NCI-H82 treated with DMSO at 0.1 percent for 48 hours (cell line): ENCODE data around the gene HTRA3.

Experiments used
- DNase-seq: peaks from one replicate; lab custom pipeline; 2025; ENCODE audit not compliant: unreplicated experiment; lab: John Stamatoyannopoulos, UW

Gene HTRA3

GRCh38 chr4:8322794-8323704 lies 53.5 kb downstream of the HTRA3 start:
- no peak for DNase-seq

- DNase-seq: no peak
Observed at GRCh38 chr4:8323947-8324555, 54.5 kb downstream of the HTRA3 start.

DNA sequence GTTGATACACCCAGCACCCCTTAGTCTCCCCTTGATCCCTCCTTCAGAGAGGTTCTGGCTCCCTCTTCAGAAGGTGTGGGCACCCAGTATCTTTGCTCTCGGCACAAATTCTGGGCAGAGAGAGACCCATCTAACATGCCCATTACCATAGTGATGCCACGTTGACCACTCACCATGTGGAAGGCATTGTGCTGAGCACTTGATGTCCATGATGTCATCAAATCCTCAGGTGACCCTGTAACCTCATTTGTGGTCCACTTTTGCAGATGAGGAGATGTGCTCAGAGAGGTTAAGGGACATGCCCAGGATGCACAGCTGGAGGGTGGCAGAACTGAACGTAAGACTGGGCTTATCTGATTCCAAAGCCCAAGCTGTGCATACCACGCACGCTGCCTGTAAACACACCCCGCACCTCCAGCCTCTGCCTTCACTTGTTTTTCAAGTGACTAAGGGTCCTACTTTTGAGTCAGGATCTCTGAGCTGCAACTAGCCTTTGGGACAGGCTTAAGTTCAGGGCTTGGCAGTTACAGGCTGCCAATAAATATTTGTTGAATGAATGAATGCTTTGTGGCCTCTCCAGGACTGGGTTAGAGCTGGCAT lies 55.2 kb downstream of the HTRA3 start:
- DNase-seq: no peak

DNA sequence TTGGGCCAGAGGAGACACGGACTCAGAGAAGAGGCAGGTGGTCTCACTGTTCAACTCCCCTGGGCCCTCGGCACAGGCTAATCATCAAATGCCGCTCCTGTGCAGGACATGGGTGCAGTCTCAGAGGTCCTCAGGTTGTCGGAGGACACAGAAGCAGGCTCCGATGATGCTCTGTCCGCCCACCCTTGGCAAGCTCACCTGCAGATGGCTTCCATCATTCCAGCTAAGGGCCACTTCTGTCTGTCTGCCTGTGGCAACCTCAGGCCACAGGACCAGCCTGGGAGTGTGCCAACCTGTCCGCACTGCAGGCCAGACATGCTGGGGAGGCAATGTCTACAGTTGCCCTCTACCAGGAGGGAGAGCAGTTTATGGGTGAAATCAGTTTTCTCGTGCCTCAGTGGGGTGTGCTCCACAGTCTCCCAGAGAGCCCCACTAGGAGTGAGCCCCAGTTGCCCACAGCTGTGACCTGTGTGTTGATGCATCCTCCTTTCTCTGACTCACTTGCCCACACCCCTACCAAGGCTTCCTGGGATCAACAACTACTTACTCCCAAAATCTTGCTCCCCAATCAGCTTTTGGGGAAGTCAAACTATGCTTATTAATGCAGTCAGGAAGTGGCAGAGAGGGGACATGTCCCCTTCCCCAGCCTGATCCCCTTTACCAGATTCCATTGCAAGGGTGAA lies 55.9 kb downstream of the HTRA3 start:
- DNase-seq: no peak

DNA sequence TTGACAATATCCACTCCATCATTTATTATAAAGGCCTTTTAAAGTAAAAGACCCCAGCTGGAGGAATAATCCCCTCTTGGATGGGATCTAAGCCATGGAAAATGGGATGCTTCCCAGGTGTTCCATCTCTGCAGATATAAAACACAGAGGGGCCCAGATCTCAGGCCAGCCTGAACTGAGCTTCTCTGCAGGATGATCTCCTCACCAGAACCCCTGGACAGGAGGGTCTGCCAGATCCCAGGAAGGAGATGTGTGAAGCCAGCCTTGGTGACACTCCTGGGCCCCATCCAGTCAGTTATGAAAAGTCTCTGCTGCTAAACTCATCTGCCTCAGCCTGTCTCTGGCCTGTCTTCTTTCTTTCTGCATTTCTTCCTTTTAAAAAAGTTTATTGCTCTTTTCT lies 56.7 kb downstream of the HTRA3 start:
- no peak for DNase-seq

DNA sequence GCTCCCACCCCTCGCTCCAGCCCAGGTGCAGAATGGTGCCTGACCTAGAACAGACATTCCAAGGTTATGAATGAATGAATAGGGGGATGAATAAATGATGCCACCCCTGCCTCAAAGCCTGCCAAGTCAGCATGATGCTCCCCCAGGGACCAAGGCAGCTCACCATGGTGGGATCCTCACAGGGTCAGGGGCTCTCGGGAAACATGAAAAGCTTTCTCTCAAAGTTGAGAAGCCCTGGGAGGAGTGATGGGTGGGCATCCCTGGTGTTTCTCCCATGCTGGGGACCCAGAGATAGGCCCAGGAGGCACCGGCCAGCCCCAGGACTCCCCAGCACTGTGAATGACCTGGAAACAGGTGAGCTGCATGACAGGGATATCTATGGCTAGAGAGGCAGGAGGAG lies 58.9 kb downstream of the HTRA3 start:
- no peak for DNase-seq

GRCh38 chr4:8328866-8329559 lies 59.5 kb downstream of the HTRA3 start:
- no peak for DNase-seq

GRCh38 chr4:8329560-8329858 lies 60.0 kb downstream of the HTRA3 start:
- DNase-seq: no peak

- no peak for DNase-seq
Observed at GRCh38 chr4:8329859-8330761, 60.6 kb downstream of the HTRA3 start.

DNA sequence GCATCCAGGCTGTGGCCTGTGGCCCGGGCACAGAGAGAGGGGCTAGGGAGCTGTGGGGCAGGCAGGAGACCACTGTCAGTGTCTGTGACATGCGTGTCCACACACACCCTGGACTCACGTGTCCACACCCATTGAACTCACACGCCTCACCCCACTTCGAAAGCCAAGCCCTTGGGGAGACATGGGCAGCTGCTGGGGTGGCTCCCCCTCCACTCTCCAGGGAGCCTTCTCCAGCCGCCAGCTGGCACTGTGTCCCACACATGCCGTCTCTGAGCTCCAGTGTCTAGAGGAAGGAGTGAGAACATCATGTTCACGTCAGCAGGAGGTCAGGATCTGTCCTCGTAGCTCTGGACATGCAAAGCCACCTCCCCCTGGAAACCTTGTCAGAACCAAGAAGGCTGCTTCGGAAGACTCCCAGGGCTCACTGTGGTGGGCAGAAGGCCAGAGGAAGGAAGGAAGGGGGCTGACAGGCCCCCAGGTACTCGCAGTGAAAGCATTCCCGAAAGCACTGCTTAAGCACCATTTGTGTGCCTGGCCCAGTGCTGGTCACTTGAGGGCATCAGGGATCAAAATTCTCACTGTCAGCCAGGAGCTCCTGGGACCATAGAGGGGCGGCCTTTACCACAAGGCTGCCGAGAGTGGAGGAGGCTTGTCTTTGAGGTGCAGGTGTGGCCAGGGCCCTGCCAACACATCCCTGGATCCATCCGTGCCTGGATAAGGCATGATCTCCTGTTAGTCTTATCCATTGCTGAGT lies 61.4 kb downstream of the HTRA3 start:
- DNase-seq: no peak

DNA sequence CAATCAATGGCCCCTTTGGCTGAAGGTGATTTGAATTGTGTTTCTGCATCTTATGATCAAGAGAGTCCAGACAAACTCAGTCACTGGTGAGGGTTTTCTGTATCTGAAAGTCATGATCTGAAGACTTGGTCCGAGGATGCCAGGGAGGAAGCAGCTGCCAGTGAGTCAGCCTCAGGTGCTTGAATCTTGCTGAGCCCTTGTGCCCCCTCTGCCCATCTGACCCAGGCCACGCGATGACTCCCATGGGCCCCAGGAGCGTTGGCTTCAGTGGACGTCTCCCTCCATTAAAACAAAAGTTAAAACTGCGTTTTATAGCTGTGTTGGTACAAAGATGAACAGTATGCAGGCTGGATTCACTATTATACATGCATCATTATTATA lies 62.0 kb downstream of the HTRA3 start:
- DNase-seq: no peak

- DNase-seq: no peak
Observed at GRCh38 chr4:8332038-8332857, 62.7 kb downstream of the HTRA3 start.

- no peak for DNase-seq
Observed at GRCh38 chr4:8332891-8333331, 63.4 kb downstream of the HTRA3 start.

- no peak for DNase-seq
Observed at GRCh38 chr4:8333726-8334460, 64.3 kb downstream of the HTRA3 start.

DNA sequence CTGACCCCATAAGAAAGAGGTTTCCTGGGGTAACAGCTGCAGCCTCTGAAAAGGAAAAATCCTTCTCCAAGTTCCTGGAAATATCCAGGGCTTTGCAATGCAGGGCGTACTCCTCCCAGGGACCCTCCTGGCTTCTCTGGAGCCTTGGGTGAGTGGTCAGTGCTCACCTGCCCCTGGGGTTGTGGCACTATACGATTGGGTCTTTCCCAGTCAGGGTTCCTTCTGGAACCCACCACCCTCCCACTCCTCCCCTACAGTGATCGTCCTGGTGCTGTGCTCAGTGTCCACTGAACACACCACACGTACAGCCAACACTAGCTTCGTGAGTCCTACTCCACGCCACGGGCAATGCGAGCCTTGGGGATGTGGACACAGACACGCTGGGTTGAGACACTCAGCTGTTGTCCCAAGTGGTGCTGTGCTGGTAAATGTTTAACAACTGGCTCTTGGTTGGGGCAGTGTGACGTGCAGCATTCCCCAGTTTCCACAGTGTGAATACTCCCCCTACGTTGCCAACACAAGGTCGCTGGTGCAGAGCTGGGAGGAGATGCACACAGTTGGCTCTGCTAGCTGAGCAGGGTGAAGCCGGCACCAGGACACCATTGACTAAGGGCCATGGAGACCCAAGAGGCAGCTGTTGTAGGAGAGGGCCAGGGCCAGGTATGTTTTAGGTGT lies 65.4 kb downstream of the HTRA3 start:
- no peak for DNase-seq

DNA sequence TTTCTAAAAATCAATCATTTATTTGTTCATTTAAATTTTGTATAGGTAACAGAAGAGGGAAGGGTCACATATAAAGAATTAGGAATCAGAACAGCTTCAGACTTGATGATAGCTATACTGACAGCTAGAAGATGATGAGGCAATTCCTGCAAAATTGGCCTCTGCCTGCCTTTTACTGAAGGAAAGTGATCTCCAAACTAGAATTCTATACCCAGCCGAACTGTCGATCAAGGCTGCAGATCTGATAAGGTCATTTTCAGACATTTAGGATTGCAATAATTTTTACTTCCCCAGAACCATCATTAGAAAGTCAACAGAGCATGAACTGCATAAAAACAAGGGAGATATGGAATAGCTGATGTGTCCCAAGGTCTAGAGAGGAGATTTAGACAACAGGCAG lies 66.3 kb downstream of the HTRA3 start:
- no peak for DNase-seq

GRCh38 chr4:8336412-8337075 lies 67.0 kb downstream of the HTRA3 start:
- no peak for DNase-seq
